Adipocyte (in vitro differentiated cells): Measurements from ENCODE around the gene RABGEF1.
"Not testable (repeated sequence)": the region's sequence is repeated elsewhere in the genome, so short reads cannot be mapped to it uniquely, and the experiment has no call there.

Experiments used
- DNase-seq: peaks from one replicate; pipeline ENCODE4 v3.0.0-alpha.2; 2015; ENCODE audit warnings: low read depth
- H3K27me3 ChIP-seq: replicated peaks from 2 replicates; pipeline ENCODE4 v1.7.0; 2013; ENCODE audit warnings: mild to moderate bottlenecking, low read length, moderate library complexity; ENCODE audit not compliant: control insufficient read depth, insufficient read depth
- H3K36me3 ChIP-seq: 2 replicates; pipeline ENCODE4 v1.7.0; 2013; ENCODE audit warnings: low read length, mild to moderate bottlenecking, moderate library complexity; ENCODE audit not compliant: control insufficient read depth, insufficient read depth, severe bottlenecking
- H3K4me1 ChIP-seq: 2 replicates; pipeline ENCODE4 v1.7.0; 2013; ENCODE audit warnings: mild to moderate bottlenecking, low read length, moderate library complexity; ENCODE audit not compliant: control insufficient read depth, insufficient read depth
- H3K4me3 ChIP-seq: 2 replicates; pipeline ENCODE4 v1.7.0; 2013; ENCODE audit warnings: mild to moderate bottlenecking, low read length, moderate library complexity
- H3K9ac ChIP-seq: 2 replicates; pipeline ENCODE4 v1.7.0; 2013; ENCODE audit warnings: mild to moderate bottlenecking, low read length, moderate library complexity
- H3K9me3 ChIP-seq: 2 replicates; pipeline ENCODE4 v1.7.0; 2013; ENCODE audit warnings: mild to moderate bottlenecking, low read length, moderate library complexity; ENCODE audit not compliant: control insufficient read depth

RABGEF1 gene

DNA sequence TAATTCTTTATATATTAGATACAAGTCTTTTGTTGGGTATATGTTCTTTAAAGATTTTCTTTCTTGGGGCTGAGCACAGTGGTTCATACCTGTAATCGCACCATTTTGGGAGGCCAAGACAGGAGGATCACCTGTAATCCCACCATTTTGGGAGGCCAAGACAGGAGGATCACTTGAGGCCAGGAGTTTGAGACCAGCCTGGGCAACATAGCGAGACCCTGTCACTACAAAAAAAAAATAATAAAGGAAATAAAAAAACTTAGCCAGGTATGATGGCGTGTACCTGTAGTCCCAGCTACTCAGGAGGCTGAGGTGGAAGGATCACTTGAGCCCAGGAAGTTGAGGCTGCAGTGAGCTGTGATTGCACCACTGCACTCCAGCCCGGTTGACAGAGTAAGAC, 29.8 kb upstream of the RABGEF1 start:
- not testable (repeated sequence) for H3K9ac ChIP-seq, H3K27me3 ChIP-seq, H3K4me1 ChIP-seq, H3K4me3 ChIP-seq, DNase-seq
- Histone ChIP-seq H3K9me3 (peaks cover 10% of the 10 kb centered on the region), H3K36me3 (peaks cover 65% of the 10 kb centered on the region)

DNA sequence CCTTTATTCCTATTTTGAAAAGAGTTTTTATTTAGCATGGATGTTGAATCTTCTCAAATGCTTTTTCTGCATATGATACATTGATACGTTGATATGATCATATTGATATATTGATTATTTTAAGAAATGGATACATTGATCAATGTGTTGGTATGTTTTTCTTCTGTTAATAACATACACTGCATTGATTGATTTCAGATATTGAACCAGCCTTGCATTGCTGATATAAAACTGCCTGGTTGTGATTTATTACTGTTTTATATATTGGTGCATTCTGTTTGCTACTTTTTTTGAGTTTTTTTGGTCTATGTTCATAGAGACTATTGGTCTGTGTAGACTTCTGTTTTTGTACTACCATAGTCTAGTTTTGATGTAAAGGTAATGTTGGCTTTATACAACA, 26.8 kb upstream of the RABGEF1 start:
- peaks cover 2% of the 10 kb centered on the region for H3K4me1 ChIP-seq
- H3K9ac ChIP-seq, result no peak overlapping the region
- no peak overlapping the region for H3K4me3 ChIP-seq
- H3K36me3 ChIP-seq, result peaks cover 78% of the 10 kb centered on the region
- peaks cover 10% of the 10 kb centered on the region for H3K9me3 ChIP-seq
- H3K27me3 ChIP-seq, result no peaks in the 10 kb centered on the region
- no peak for DNase-seq

DNA sequence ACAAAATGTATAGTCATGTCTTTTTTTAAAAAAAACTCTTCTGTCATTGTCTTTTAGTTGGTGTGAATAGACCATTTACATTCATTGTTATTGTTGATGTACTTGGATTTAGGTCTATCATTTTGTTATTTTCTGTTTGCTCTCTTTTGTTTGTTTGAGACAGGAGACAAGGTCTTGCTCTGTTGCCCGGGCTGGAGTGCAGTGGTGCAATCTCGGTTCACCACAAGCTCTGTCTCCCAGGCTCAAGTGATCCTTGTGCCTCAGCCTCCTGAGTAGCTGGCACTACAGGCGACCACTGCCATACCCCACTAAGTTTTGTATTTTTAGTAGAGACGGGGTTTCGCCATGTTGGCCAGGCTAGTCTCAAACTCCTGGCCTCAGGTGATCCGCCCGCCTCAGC, 23.9 kb upstream of the RABGEF1 start:
- DNase-seq, H3K4me3 ChIP-seq, H3K9ac ChIP-seq, H3K27me3 ChIP-seq, H3K4me1 ChIP-seq: not testable (repeated sequence)
- Histone ChIP-seq H3K9me3 (peaks cover 10% of the 10 kb centered on the region), H3K36me3 (peaks cover 80% of the 10 kb centered on the region)

GRCh38 chr7:66720561-66720960, 20.0 kb upstream of the RABGEF1 start:
- Histone ChIP-seq H3K27me3 (no peaks in the 10 kb centered on the region), H3K4me1 (peaks cover 4% of the 10 kb centered on the region), H3K9ac (no peak overlapping the region), H3K9me3 (peaks cover 21% of the 10 kb centered on the region), H3K36me3 (peaks cover 72% of the 10 kb centered on the region), H3K4me3 (no peak overlapping the region)
- no peak for DNase-seq

- no peak for DNase-seq
- Histone ChIP-seq H3K9ac (no peak overlapping the region), H3K4me3 (no peak overlapping the region), H3K9me3 (peaks cover 21% of the 10 kb centered on the region), H3K4me1 (no peaks in the 10 kb centered on the region), H3K36me3 (peaks cover 60% of the 10 kb centered on the region), H3K27me3 (no peaks in the 10 kb centered on the region)
Observed at GRCh38 chr7:66725843-66726242, 14.7 kb upstream of the RABGEF1 start.

- Histone ChIP-seq H3K9ac (no peak overlapping the region), H3K27me3 (no peaks in the 10 kb centered on the region), H3K9me3 (peaks cover 21% of the 10 kb centered on the region), H3K4me1 (no peaks in the 10 kb centered on the region), H3K36me3 (peaks cover 51% of the 10 kb centered on the region), H3K4me3 (no peak overlapping the region)
- DNase-seq, result no peak
Observed at GRCh38 chr7:66727058-66727457, 13.5 kb upstream of the RABGEF1 start.

- Histone ChIP-seq H3K9me3 (peaks cover 16% of the 10 kb centered on the region), H3K4me3 (no peak overlapping the region), H3K27me3 (no peaks in the 10 kb centered on the region), H3K4me1 (peaks cover 3% of the 10 kb centered on the region), H3K9ac (no peak overlapping the region), H3K36me3 (peaks cover 42% of the 10 kb centered on the region)
- no peak for DNase-seq
Observed at GRCh38 chr7:66728571-66728970, 12.0 kb upstream of the RABGEF1 start.

- Histone ChIP-seq H3K4me1 (peaks cover 3% of the 10 kb centered on the region), H3K36me3 (peaks cover 36% of the 10 kb centered on the region), H3K9me3 (peaks cover 9% of the 10 kb centered on the region), H3K4me3 (no peak overlapping the region), H3K27me3 (no peaks in the 10 kb centered on the region), H3K9ac (no peak overlapping the region)
- DNase-seq, result no peak
Observed at GRCh38 chr7:66729274-66729673, 11.3 kb upstream of the RABGEF1 start.

GRCh38 chr7:66731986-66732385, 8.5 kb upstream of the RABGEF1 start:
- no peak overlapping the region for H3K9ac ChIP-seq
- H3K4me3 ChIP-seq, result no peak overlapping the region
- peaks cover 28% of the 10 kb centered on the region for H3K36me3 ChIP-seq
- H3K4me1 ChIP-seq, result peaks cover 3% of the 10 kb centered on the region
- no peak for DNase-seq
- no peaks in the 10 kb centered on the region for H3K27me3 ChIP-seq
- peaks cover 7% of the 10 kb centered on the region for H3K9me3 ChIP-seq

- H3K27me3 ChIP-seq, result no peaks in the 10 kb centered on the region
- peaks cover 28% of the 10 kb centered on the region for H3K36me3 ChIP-seq
- peaks cover 3% of the 10 kb centered on the region for H3K4me1 ChIP-seq
- no peak overlapping the region for H3K9ac ChIP-seq
- no peak for DNase-seq
- H3K9me3 ChIP-seq, result peaks cover 7% of the 10 kb centered on the region
- no peak overlapping the region for H3K4me3 ChIP-seq
Observed at GRCh38 chr7:66732439-66732838, 8.1 kb upstream of the RABGEF1 start.

DNA sequence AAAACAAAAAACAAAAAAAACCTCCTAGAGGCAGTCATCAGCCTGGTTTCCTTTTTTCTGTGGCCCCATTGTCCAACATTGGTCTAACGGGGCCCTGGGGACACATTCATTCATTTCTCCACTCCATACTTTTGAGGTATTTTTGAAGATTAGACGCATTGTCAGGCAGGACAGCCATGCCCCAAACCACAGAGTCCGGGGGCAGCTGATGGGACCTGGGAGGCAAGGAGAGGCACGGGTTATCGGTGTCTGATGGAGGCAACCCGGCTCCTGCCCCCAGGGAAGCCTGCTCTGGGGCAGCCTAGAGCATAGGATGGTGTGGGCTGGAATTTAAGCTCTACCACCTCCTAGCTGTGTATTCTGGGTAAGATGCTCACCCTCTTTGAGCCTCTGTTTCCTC, 6.5 kb upstream of the RABGEF1 start:
- H3K4me3 ChIP-seq, result no peak overlapping the region
- no peaks in the 10 kb centered on the region for H3K27me3 ChIP-seq
- peaks cover 7% of the 10 kb centered on the region for H3K9me3 ChIP-seq
- peaks cover 3% of the 10 kb centered on the region for H3K4me1 ChIP-seq
- no peak overlapping the region for H3K9ac ChIP-seq
- H3K36me3 ChIP-seq, result peaks cover 22% of the 10 kb centered on the region
- DNase-seq, result no peak

GRCh38 chr7:66735154-66735553, 5.4 kb upstream of the RABGEF1 start:
- Histone ChIP-seq H3K4me3 (no peak overlapping the region), H3K27me3 (no peaks in the 10 kb centered on the region), H3K36me3 (peaks cover 13% of the 10 kb centered on the region), H3K9ac (no peak overlapping the region), H3K4me1 (peaks cover 7% of the 10 kb centered on the region), H3K9me3 (peaks cover 7% of the 10 kb centered on the region)
- DNase-seq, result no peak
